Keratinocyte (primary cell): ENCODE results near the gene PGAP1.

Source experiments
- CTCF ChIP-seq, 3 experiments: IDR thresholded peaks in 1 of 3; conservative IDR thresholded peaks in 1 of 3; optimal IDR thresholded peaks in 1 of 3; 2 replicates in 2 of 3; 3 replicates in 1 of 3; pipeline versions ENCODE3 to v1.5.1; 2011; ENCODE audit warnings: low read length in 3 of 3, mild to moderate bottlenecking in 3 of 3, moderate library complexity in 2 of 3, control low read depth in 1 of 3, inconsistent platforms in 1 of 3; ENCODE audit not compliant: insufficient read depth in 2 of 3; ENCODE audit errors: extremely low read depth in 1 of 3
- EZH2 ChIP-seq: IDR thresholded peaks from one replicate; pipeline ENCODE4 v1.6.1; 2012; ENCODE audit warnings: inconsistent platforms, mild to moderate bottlenecking, low read length, moderate library complexity

- TF ChIP-seq CTCF (optimal IDR thresholded peaks at IDR 0.05 in 1 of 3, IDR thresholded peaks at IDR 0.05 in 1 of 3, conservative IDR thresholded peaks at IDR 0.05 in 1 of 3; ENCODE audit: extremely low read depth in 1 of 3, insufficient read depth in 2 of 3, low read length in 3 of 3): no peak
- TF ChIP-seq EZH2: no peak
These were observed 35.8 kb upstream of the PGAP1 start for GRCh38 chr2:196962325-196962724.
